ENCODE results near the gene DGUOK.

The DGUOK gene

DNA sequence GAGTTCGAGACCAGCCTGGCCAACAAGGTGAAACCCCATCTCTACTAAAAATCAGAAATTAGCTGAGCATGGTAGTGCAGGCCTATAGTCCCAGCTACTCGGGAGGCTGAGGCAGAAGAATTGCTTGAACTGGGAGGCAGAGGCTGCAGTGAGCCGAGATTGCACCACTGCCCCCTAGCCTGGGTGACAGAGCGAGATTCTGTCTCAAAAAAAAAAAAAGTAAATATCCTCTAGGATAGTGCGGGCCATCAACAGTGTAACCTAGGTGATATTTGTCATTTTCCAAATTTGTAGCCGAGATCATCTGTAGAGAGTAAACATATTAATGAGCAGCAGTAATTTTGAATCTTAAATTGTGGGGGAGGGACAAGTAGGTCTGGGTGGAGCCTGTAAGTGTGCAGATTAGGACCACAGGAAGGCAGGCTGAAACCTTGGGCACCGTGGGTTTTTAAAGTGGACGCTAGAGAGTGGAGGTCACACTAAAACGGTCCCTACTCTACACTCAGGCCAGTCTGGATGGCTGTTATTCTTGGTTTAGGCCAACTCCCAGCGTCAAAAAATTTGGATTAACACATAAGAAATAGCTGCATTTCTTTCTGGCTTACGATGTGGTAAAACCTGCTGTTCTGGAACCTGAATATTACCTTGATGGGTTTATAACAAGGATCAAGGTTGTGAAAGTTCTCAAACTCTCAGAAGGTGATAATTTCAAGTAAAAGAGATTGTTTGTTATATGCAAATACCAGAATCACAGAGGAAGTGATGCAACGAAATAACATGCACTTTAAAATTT is 35.3 kb downstream of the DGUOK start:
- no peak overlapping the region for H3K4me3 ChIP-seq (ENCODE audit: low read depth in 1 of 2, low read length in 1 of 2)
- no peaks in the 10 kb centered on the region for H3K9me3 ChIP-seq
- TF ChIP-seq, protein P1, sequence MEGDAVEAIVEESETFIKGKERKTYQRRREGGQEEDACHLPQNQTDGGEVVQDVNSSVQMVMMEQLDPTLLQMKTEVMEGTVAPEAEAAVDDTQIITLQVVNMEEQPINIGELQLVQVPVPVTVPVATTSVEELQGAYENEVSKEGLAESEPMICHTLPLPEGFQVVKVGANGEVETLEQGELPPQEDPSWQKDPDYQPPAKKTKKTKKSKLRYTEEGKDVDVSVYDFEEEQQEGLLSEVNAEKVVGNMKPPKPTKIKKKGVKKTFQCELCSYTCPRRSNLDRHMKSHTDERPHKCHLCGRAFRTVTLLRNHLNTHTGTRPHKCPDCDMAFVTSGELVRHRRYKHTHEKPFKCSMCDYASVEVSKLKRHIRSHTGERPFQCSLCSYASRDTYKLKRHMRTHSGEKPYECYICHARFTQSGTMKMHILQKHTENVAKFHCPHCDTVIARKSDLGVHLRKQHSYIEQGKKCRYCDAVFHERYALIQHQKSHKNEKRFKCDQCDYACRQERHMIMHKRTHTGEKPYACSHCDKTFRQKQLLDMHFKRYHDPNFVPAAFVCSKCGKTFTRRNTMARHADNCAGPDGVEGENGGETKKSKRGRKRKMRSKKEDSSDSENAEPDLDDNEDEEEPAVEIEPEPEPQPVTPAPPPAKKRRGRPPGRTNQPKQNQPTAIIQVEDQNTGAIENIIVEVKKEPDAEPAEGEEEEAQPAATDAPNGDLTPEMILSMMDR (IDR thresholded peaks at IDR 0.05): no peak
- H3K4me1 ChIP-seq (ENCODE audit: control insufficient read depth in 1 of 2, insufficient read depth in 1 of 2, low read depth in 1 of 2, low read length in 1 of 2): peaks cover under 1 to 3% of the 10 kb centered on the region in 2 experiments
- no peak overlapping the region for H3K27ac ChIP-seq
- H3K36me3 ChIP-seq: peaks cover 23% of the 10 kb centered on the region
- no peaks in the 10 kb centered on the region for H3K27me3 ChIP-seq

DNA sequence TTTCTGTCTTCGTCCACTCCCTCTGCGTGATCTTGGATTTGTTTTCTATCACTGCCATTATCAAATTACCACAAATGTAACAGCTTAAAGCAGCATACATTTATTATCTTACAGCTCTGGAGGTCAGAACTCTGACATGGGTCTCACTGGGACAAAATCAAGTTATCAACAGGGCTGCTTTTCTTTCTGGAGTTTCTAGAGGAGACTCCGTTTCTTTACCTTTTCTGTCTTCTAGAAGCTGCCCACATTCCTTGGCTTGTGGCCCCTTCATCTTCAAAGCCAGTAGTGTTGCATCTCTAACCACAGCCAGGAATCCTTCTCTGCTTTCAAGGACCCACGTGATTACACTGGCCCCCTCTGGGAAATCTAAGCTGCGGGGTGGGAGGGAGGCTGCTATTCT is 36.1 kb downstream of the DGUOK start:
- H3K36me3 ChIP-seq: peaks cover 16% of the 10 kb centered on the region
- no peaks in the 10 kb centered on the region for H3K9me3 ChIP-seq
- H3K27ac ChIP-seq: no peak overlapping the region
- H3K27me3 ChIP-seq: no peaks in the 10 kb centered on the region
- H3K4me3 ChIP-seq (ENCODE audit: low read depth in 1 of 2, low read length in 1 of 2): no peak overlapping the region
- TF ChIP-seq, protein P1 (IDR thresholded peaks at IDR 0.05): no peak
- H3K4me1 ChIP-seq (ENCODE audit: control insufficient read depth in 1 of 2, insufficient read depth in 1 of 2, low read depth in 1 of 2, low read length in 1 of 2): peaks cover 8 to 11% of the 10 kb centered on the region in 2 experiments

DNA sequence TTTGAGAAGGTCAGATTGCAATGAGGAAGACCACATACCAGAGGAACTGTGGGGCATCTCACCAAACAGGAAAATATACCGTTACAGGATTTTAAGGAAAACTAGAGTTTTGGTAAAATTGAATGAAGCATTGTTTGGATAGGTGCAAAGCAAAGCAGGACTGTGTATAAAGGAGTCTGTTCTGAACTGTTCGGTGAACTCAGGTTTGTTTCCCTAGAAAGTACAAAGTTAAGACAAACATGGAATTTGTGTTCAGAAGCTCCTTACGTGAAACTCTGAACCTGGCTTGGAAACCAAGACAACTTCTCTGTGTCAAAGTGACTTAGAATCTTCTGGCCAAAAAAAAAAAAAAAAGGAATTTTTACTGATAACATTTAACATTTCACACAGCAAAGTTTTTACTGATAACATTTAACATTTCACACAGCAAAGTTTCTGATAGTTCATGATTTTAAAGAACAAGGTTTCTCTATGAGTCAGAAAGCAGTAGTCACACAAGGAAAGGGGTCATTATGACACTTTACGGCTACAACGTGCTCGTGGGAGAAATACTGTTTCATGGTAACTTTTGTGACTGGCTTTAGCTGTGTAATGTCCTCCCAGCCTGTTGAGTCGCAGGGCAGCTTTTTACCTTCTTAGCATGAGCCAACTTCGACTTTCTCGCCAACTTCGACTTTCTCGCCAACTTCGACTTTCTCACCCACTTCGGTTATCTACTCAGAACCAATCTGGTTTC is 36.9 kb downstream of the DGUOK start:
- Histone ChIP-seq H3K27ac (no peak overlapping the region), H3K9me3 (no peaks in the 10 kb centered on the region)
- TF ChIP-seq, protein P1 (IDR thresholded peaks at IDR 0.05): no peak

DNA sequence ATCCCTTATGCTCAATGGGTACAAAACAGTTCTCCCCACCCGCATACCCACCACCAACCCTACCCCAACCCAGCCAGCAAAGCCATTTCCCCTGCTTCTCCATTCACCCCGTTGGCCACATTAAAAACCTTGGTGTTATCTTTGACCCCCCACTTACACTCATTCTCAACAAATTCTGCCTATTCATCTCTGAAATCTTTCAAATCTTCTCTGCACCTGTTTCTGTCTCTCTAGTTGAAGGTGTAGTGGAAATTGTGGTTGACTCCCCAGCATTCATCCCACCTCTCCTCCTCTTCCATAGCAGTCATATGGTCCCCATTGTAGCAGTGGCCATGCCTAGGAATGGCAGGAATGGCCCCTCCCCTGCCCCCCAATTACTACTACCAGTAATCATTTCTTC is 37.5 kb downstream of the DGUOK start:
- Histone ChIP-seq H3K9me3 (no peaks in the 10 kb centered on the region), H3K4me3 (ENCODE audit: low read depth in 1 of 2, low read length in 1 of 2) (no peak overlapping the region), H3K4me1 (ENCODE audit: control insufficient read depth in 1 of 2, insufficient read depth in 1 of 2, low read depth in 1 of 2, low read length in 1 of 2) (peaks cover 22 to 25% of the 10 kb centered on the region in 2 experiments), H3K27ac (no peak overlapping the region), H3K27me3 (no peaks in the 10 kb centered on the region), H3K36me3 (peaks cover 2% of the 10 kb centered on the region)
- TF ChIP-seq, protein P1 (IDR thresholded peaks at IDR 0.05): no peak

More for the DNA sequence above, 36.9 kb downstream of the DGUOK start:
- peaks cover 9% of the 10 kb centered on the region for H3K36me3 ChIP-seq
- no peaks in the 10 kb centered on the region for H3K27me3 ChIP-seq
- H3K4me1 ChIP-seq (ENCODE audit: control insufficient read depth in 1 of 2, insufficient read depth in 1 of 2, low read depth in 1 of 2, low read length in 1 of 2): peaks cover 16 to 18% of the 10 kb centered on the region in 2 experiments
- no peak overlapping the region for H3K4me3 ChIP-seq (ENCODE audit: low read depth in 1 of 2, low read length in 1 of 2)

DNA sequence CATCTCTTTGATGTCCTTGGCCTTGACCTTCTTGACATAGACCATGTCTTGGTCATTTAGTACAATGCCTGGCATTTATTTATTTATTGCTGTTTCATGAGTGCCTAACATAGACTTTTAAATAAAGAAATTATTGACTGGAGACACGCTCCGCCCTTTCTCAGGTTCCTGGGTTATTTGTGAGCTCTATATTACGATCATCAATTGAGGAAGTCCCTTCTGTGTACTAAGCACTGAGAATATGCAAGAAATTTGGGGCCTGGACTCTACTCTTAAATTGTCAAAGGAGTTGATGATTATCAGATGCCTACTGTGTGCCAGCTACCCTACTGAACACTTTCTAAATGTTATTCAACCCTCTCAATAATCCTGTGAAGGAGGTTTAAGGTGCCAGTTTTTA is 38.4 kb downstream of the DGUOK start:
- peaks cover 31 to 33% of the 10 kb centered on the region in 2 experiments for H3K4me1 ChIP-seq (ENCODE audit: control insufficient read depth in 1 of 2, insufficient read depth in 1 of 2, low read depth in 1 of 2, low read length in 1 of 2)
- no peak overlapping the region for H3K4me3 ChIP-seq (ENCODE audit: low read depth in 1 of 2, low read length in 1 of 2)
- H3K36me3 ChIP-seq: no peaks in the 10 kb centered on the region
- peak overlapping the region; percentile 28 for H3K27ac ChIP-seq
- H3K9me3 ChIP-seq: no peaks in the 10 kb centered on the region
- no peaks in the 10 kb centered on the region for H3K27me3 ChIP-seq
- TF ChIP-seq, protein P1 (IDR thresholded peaks at IDR 0.05): no peak
